Endodermal cell (in vitro differentiated cells): ENCODE data around the gene S100A16. TPM values are rescaled to one million over a fixed set of nuclear protein-coding genes. Genes with fewer than 3 reads are reported as not detected.
"Not testable (repeated sequence)": the region's sequence is repeated elsewhere in the genome, so short reads cannot be mapped to it uniquely, and the experiment has no call there.

Source experiments
- DNase-seq: peaks from one replicate; pipeline ENCODE4 v3.0.0-alpha.2; 2017
- H3K27ac ChIP-seq: 2 replicates; pipeline ENCODE4 v1.5.1; 2013; ENCODE audit warnings: mild to moderate bottlenecking, low read depth, low read length, moderate library complexity
- H3K27me3 ChIP-seq: 2 replicates; pipeline ENCODE4 v1.6.1; 2013; ENCODE audit warnings: mild to moderate bottlenecking, low read length, moderate library complexity; ENCODE audit not compliant: insufficient read depth, control insufficient read depth, poor library complexity, severe bottlenecking
- H3K36me3 ChIP-seq: 2 replicates; pipeline ENCODE4 v1.7.0; 2013; ENCODE audit warnings: mild to moderate bottlenecking, low read length, moderate library complexity; ENCODE audit not compliant: control insufficient read depth, insufficient read depth
- H3K4me1 ChIP-seq: one replicate; pipeline ENCODE4 v1.7.0; 2013; ENCODE audit warnings: low read length; ENCODE audit not compliant: control insufficient read depth, insufficient read depth
- H3K4me3 ChIP-seq: 2 replicates; pipeline ENCODE4 v1.5.1; 2013; ENCODE audit warnings: mild to moderate bottlenecking, low read length, moderate library complexity
- H3K9ac ChIP-seq: 2 replicates; pipeline ENCODE4 v1.6.1; 2013; ENCODE audit warnings: mild to moderate bottlenecking, low read length, moderate library complexity; ENCODE audit not compliant: poor library complexity, severe bottlenecking; ENCODE audit errors: extremely low read depth
- H3K9me3 ChIP-seq: 2 replicates; pipeline ENCODE4 v1.6.1; 2013; ENCODE audit warnings: mild to moderate bottlenecking, low read length, moderate library complexity; ENCODE audit not compliant: control insufficient read depth
- H3K27ac Mint-ChIP-seq: 2 replicates; pipeline ENCODE4 v1.8.0; 2020; ENCODE audit warnings: mixed read lengths
- H3K27me3 Mint-ChIP-seq: 2 replicates; pipeline ENCODE4 v1.8.0; 2021; ENCODE audit warnings: mild to moderate bottlenecking, mixed read lengths; ENCODE audit not compliant: insufficient read depth
- H3K36me3 Mint-ChIP-seq: 2 replicates; pipeline ENCODE4 v1.8.0; 2020; ENCODE audit warnings: low read depth, mixed read lengths
- H3K4me1 Mint-ChIP-seq: 2 replicates; pipeline ENCODE4 v1.8.0; 2020; ENCODE audit warnings: mixed read lengths
- H3K4me3 Mint-ChIP-seq: 2 replicates; pipeline ENCODE4 v1.8.0; 2020; ENCODE audit warnings: mild to moderate bottlenecking, moderate library complexity, mixed read lengths
- H3K9me3 Mint-ChIP-seq: 2 replicates; pipeline ENCODE4 v1.8.0; 2020; ENCODE audit warnings: mild to moderate bottlenecking, mixed read lengths
- CTCF ChIP-seq: fragments of 200-600 bp; sonication (generic); conservative IDR thresholded peaks from 2 replicates; pipeline ENCODE4 v1.5.0; 2021; ENCODE audit warnings: antibody characterized with exemption, mild to moderate bottlenecking
- WGBS, 2 experiments: methylation state at CpG; one replicate each; pipeline versions ENCODE4 v1.1.5 to v1.1.7; 2013; ENCODE audit warnings: missing lambda C conversion rate in 2 of 2, mixed read lengths in 1 of 2; ENCODE audit not compliant: insufficient coverage in 1 of 2, insufficient read length in 1 of 2; 5-methylcytosine and 5-hydroxymethylcytosine counted together
- total RNA-seq, 2 donors: library from RNA; stranded (reverse); fragmentation: NEBNext Ultra II Directional in 1 of 2; extraction: Animal tissue kit (Norgen Biotek cat#: 25700) in 1 of 2; gene quantifications; 2 replicates in 1 of 2; 3 replicates in 1 of 2; pipeline ENCODE4 v1.2.1, GENCODE V29; 2021

Gene S100A16
- total RNA-seq, 2 donors from 2014 or later = 149 to 152 TPM

- WGBS, 2 experiments = 97 to 100% methylated on average over 8 to 11 of the region's 11 CpGs
- no peak overlapping the region for H3K9ac ChIP-seq
- H3K4me1 ChIP-seq = peaks cover 8% of the 10 kb centered on the region
- peaks cover 88% of the 10 kb centered on the region for H3K36me3 ChIP-seq
- H3K27ac ChIP-seq = no peak overlapping the region
- Mint-ChIP-seq H3K9me3 (no peaks in the 10 kb centered on the region), H3K4me1 (peaks cover 18% of the 10 kb centered on the region), H3K36me3 (peaks cover 77% of the 10 kb centered on the region), H3K4me3 (no peak overlapping the region), H3K27me3 (no peaks in the 10 kb centered on the region), H3K27ac (no peak overlapping the region)
- no peaks in the 10 kb centered on the region for H3K9me3 ChIP-seq
- no peaks in the 10 kb centered on the region for H3K27me3 ChIP-seq
- no peak for DNase-seq
- no peak overlapping the region for H3K4me3 ChIP-seq
- no peak for TF ChIP-seq CTCF
Observed at GRCh38 chr1:153643100-153643499, 30.2 kb upstream of the S100A16 start.

- Histone ChIP-seq H3K27me3 (no peaks in the 10 kb centered on the region), H3K27ac (no peak overlapping the region), H3K4me3 (no peak overlapping the region), H3K36me3 (peaks cover 97% of the 10 kb centered on the region), H3K9me3 (no peaks in the 10 kb centered on the region), H3K9ac (no peak overlapping the region), H3K4me1 (peaks cover 8% of the 10 kb centered on the region)
- 89 to 100% methylated on average over 4 to 11 of the region's 11 CpGs for WGBS, 2 experiments
- peaks cover 13% of the 10 kb centered on the region for H3K4me1 Mint-ChIP-seq
- peaks cover 85% of the 10 kb centered on the region for H3K36me3 Mint-ChIP-seq
- no peaks in the 10 kb centered on the region for H3K9me3 Mint-ChIP-seq
- H3K27me3 Mint-ChIP-seq = no peaks in the 10 kb centered on the region
- TF ChIP-seq CTCF = no peak
- DNase-seq = no peak
- no peak overlapping the region for H3K4me3 Mint-ChIP-seq
- no peak overlapping the region for H3K27ac Mint-ChIP-seq
Observed at GRCh38 chr1:153642161-153642560, 29.2 kb upstream of the S100A16 start.

GRCh38 chr1:153640861-153641260 is 27.9 kb upstream of the S100A16 start:
- WGBS, 2 experiments = 76 to 100% methylated on average over 3 to 6 of the region's 6 CpGs
- no peaks in the 10 kb centered on the region for H3K27me3 ChIP-seq
- TF ChIP-seq CTCF = no peak
- H3K4me3 Mint-ChIP-seq = no peak overlapping the region
- H3K9me3 Mint-ChIP-seq = no peaks in the 10 kb centered on the region
- H3K27me3 Mint-ChIP-seq = no peaks in the 10 kb centered on the region
- no peak overlapping the region for H3K4me3 ChIP-seq
- H3K4me1 Mint-ChIP-seq = peaks cover 16% of the 10 kb centered on the region
- H3K9me3 ChIP-seq = peaks cover 7% of the 10 kb centered on the region
- H3K4me1 ChIP-seq = peaks cover 8% of the 10 kb centered on the region
- no peak overlapping the region for H3K27ac ChIP-seq
- no peak overlapping the region for H3K27ac Mint-ChIP-seq
- peaks cover 99% of the 10 kb centered on the region for H3K36me3 ChIP-seq
- H3K36me3 Mint-ChIP-seq = peaks cover 90% of the 10 kb centered on the region
- no peak for DNase-seq
- H3K9ac ChIP-seq = no peak overlapping the region

GRCh38 chr1:153640213-153640612 is 27.3 kb upstream of the S100A16 start:
- H3K27me3 Mint-ChIP-seq, H3K27ac Mint-ChIP-seq, H3K4me3 ChIP-seq, H3K9me3 Mint-ChIP-seq, H3K9me3 ChIP-seq, DNase-seq, H3K4me1 ChIP-seq, H3K4me3 Mint-ChIP-seq, H3K27me3 ChIP-seq, H3K27ac ChIP-seq, H3K9ac ChIP-seq: not testable (repeated sequence)
- peaks cover 18% of the 10 kb centered on the region for H3K4me1 Mint-ChIP-seq
- 92 to 97% methylated on average over 2 to 5 of the region's 5 CpGs for WGBS, 2 experiments
- H3K36me3 ChIP-seq = peaks cover 99% of the 10 kb centered on the region
- peaks cover 89% of the 10 kb centered on the region for H3K36me3 Mint-ChIP-seq
